ENCODE results near the gene PLA2G15. TPM values are rescaled to one million over a fixed set of nuclear protein-coding genes. Genes with fewer than 3 reads are reported as not detected.

The PLA2G15 gene
- total and polyA plus RNA-seq, 2 of the 13 experiments (the other 11 are each of a cell fraction or from before 2014, with no cell fraction given), result 14.4 to 23.7 TPM

- TF ChIP-seq, protein P1, sequence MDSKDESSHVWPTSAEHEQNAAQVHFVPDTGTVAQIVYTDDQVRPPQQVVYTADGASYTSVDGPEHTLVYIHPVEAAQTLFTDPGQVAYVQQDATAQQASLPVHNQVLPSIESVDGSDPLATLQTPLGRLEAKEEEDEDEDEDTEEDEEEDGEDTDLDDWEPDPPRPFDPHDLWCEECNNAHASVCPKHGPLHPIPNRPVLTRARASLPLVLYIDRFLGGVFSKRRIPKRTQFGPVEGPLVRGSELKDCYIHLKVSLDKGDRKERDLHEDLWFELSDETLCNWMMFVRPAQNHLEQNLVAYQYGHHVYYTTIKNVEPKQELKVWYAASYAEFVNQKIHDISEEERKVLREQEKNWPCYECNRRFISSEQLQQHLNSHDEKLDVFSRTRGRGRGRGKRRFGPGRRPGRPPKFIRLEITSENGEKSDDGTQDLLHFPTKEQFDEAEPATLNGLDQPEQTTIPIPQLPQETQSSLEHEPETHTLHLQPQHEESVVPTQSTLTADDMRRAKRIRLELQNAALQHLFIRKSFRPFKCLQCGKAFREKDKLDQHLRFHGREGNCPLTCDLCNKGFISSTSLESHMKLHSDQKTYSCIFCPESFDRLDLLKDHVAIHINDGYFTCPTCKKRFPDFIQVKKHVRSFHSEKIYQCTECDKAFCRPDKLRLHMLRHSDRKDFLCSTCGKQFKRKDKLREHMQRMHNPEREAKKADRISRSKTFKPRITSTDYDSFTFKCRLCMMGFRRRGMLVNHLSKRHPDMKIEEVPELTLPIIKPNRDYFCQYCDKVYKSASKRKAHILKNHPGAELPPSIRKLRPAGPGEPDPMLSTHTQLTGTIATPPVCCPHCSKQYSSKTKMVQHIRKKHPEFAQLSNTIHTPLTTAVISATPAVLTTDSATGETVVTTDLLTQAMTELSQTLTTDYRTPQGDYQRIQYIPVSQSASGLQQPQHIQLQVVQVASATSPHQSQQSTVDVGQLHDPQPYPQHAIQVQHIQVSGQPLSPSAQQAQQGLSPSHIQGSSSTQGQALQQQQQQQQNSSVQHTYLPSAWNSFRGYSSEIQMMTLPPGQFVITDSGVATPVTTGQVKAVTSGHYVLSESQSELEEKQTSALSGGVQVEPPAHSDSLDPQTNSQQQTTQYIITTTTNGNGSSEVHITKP (CRISPR knock-in tag; IDR thresholded peaks at IDR 0.05; ENCODE audit: low read depth), result no peak
- TF ChIP-seq ZNF354B (CRISPR knock-in tag; IDR thresholded peaks at IDR 0.05) (no peak), SKIL (CRISPR knock-in tag; IDR thresholded peaks at IDR 0.05; ENCODE audit: borderline replicate concordance) (0 out of 2 replicates have a peak, but pooled peaks have one; percentile 31), SRSF4 (IDR thresholded peaks at IDR 0.05; ENCODE audit: low read depth, low read length, poor library complexity, severe bottlenecking) (no peak), ZBTB7A (CRISPR knock-in tag; IDR thresholded peaks at IDR 0.05) (peak; percentile 77), KDM2A (CRISPR knock-in tag; IDR thresholded peaks at IDR 0.05; ENCODE audit: borderline replicate concordance, low read depth) (peak; percentile 89), KLF16 (CRISPR knock-in tag; IDR thresholded peaks at IDR 0.05) (peak in 1 of 2 experiments; percentile 64; a peak in 1 of 4 replicates), ZNF546 (CRISPR knock-in tag; conservative IDR thresholded peaks at IDR 0.05) (peak; percentile 74; the same call in 1 of the 2 replicates), CBX1 (IDR thresholded peaks at IDR 0.05; ENCODE audit: low read depth) (peak; percentile 87), HIVEP1 (CRISPR knock-in tag; IDR thresholded peaks at IDR 0.05) (peak; percentile 81), CHD2 (IDR thresholded peaks at IDR 0.05; ENCODE audit: low read depth, low read length) (0 out of 2 replicates have a peak, but pooled peaks have one; percentile 55), TMF1 (CRISPR knock-in tag; IDR thresholded peaks at IDR 0.05; ENCODE audit: low read depth) (0 out of 2 replicates have a peak, but pooled peaks have one; percentile 11), ZNF282 (IDR thresholded peaks at IDR 0.05; ENCODE audit: partially characterized antibody) (no peak), ZBTB21 (CRISPR knock-in tag; IDR thresholded peaks at IDR 0.05) (no peak), KLF9 (CRISPR knock-in tag; IDR thresholded peaks at IDR 0.05; ENCODE audit: low read depth) (no peak), ZNF264 (CRISPR knock-in tag; IDR thresholded peaks at IDR 0.05) (peak; percentile 76; the same call in 1 of the 2 replicates), FOXM1 (CRISPR knock-in tag; IDR thresholded peaks at IDR 0.05) (0 out of 2 replicates have a peak, but pooled peaks have one; percentile 39), KDM5A (IDR thresholded peaks at IDR 0.05; ENCODE audit: borderline replicate concordance, low read length) (peak; percentile 68)
- TF ChIP-seq, protein P2, sequence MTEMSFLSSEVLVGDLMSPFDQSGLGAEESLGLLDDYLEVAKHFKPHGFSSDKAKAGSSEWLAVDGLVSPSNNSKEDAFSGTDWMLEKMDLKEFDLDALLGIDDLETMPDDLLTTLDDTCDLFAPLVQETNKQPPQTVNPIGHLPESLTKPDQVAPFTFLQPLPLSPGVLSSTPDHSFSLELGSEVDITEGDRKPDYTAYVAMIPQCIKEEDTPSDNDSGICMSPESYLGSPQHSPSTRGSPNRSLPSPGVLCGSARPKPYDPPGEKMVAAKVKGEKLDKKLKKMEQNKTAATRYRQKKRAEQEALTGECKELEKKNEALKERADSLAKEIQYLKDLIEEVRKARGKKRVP (CRISPR knock-in tag; IDR thresholded peaks at IDR 0.05), result peak in 1 of 2 experiments; percentile 32; a peak in 1 of 4 replicates
- TF ChIP-seq, protein P3, sequence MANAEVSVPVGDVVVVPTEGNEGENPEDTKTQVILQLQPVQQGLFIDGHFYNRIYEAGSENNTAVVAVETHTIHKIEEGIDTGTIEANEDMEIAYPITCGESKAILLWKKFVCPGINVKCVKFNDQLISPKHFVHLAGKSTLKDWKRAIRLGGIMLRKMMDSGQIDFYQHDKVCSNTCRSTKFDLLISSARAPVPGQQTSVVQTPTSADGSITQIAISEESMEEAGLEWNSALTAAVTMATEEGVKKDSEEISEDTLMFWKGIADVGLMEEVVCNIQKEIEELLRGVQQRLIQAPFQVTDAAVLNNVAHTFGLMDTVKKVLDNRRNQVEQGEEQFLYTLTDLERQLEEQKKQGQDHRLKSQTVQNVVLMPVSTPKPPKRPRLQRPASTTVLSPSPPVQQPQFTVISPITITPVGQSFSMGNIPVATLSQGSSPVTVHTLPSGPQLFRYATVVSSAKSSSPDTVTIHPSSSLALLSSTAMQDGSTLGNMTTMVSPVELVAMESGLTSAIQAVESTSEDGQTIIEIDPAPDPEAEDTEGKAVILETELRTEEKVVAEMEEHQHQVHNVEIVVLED (CRISPR knock-in tag; IDR thresholded peaks at IDR 0.05; ENCODE audit: borderline replicate concordance), result peak; percentile 84
Observed at GRCh38 chr16:68244903-68245853, at the start of gene PLA2G15 (continued).

All from HepG2 (cell line).